Left cardiac atrium (tissue), 4 donors: Measurements from ENCODE around the gene C4BPB. TPM values are rescaled to one million over a fixed set of nuclear protein-coding genes. Genes with fewer than 3 reads are reported as not detected.

Experiments
- ATAC-seq, 2 donors: fragments of 200-7000 bp; cut with Tn5 transposase; one replicate each; pipeline ENCODE4 v1.9.1; 2020; ENCODE audit warnings: mild to moderate bottlenecking in 2 of 2, moderate library complexity in 2 of 2
- DNase-seq: peaks from one replicate; pipeline ENCODE4 v3.0.0-alpha.2; 2020
- intact Hi-C, 2 donors: fragments of 100-400 bp; cut with DNase I; formaldehyde crosslinking; loops; one replicate each; pipeline versions ENCODE4 v1.14.1 to v1.15.1; 2022 to 2023
- total RNA-seq, 2 donors: library from RNA; stranded (reverse); fragmentation: NEBNext Ultra II Directional; extraction: Animal tissue kit (Norgen Biotek cat#: 25700); gene quantifications; one replicate each; pipeline ENCODE4 v1.2.1, GENCODE V29; 2021
- donor health status: DM: no; HTN: yes; CAD: no.
- donor health status: DM: no; HTN: yes; CAD: no; lungs with severe emphysema.
- donor health status: DM: yes; HTN: yes; CAD: no.
- donor health status: Dilated cardiomyopathy.

Gene C4BPB
- total RNA-seq, 2 donors from 2014 or later = 2.4 TPM; not detected in 1

- ATAC-seq (peak in 1 of 2 donors; percentile 43), DNase-seq (no peak)
- intact Hi-C loops = no loop called here
Observed at GRCh38 chr1:207115269-207115668, 26.6 kb downstream of the C4BPB start.

GRCh38 chr1:207124389-207124788, 35.7 kb downstream of the C4BPB start:
- ATAC-seq = no peak
- intact Hi-C loops = no loop called here
- DNase-seq = no peak

GRCh38 chr1:207128336-207128921, 39.8 kb downstream of the C4BPB start:
- ATAC-seq = no peak
- intact Hi-C loops = no loop called here
- DNase-seq = no peak

GRCh38 chr1:207129053-207129452, 40.4 kb downstream of the C4BPB start:
- ATAC-seq (no peak), DNase-seq (no peak)
- intact Hi-C loops = no loop called here

GRCh38 chr1:207130252-207131036, 41.8 kb downstream of the C4BPB start:
- DNase-seq (no peak), ATAC-seq (no peak)
- intact Hi-C loops = no loop called here

- intact Hi-C loops = no loop called here
- DNase-seq (no peak), ATAC-seq (no peak)
Observed at GRCh38 chr1:207131163-207131562, 42.5 kb downstream of the C4BPB start.

GRCh38 chr1:207134581-207134980, 45.9 kb downstream of the C4BPB start:
- intact Hi-C loops = no loop called here
- no peak for ATAC-seq
- DNase-seq = no peak

- intact Hi-C loops = no loop called here
- no peak for DNase-seq
- ATAC-seq = no peak
Observed at GRCh38 chr1:207139616-207140015, 51.0 kb downstream of the C4BPB start.

GRCh38 chr1:207140536-207140935, 51.9 kb downstream of the C4BPB start:
- ATAC-seq (no peak), DNase-seq (no peak)
- intact Hi-C loops = no loop called here

- DNase-seq (no peak), ATAC-seq (peak in 1 of 2 donors; percentile 15)
- intact Hi-C loops = no loop called here
Observed at GRCh38 chr1:207145401-207146058, 56.9 kb downstream of the C4BPB start.

Other genes with a start within 250 kb of the C4BPB start
- gene IL20, start 223.2 kb upstream of the C4BPB start, total RNA-seq = not detected
- not detected for gene IL24, start 191.4 kb upstream of the C4BPB start, total RNA-seq
- 1 to 10 TPM; 3.2 to 4.5 TPM for gene FCMR, start 166.9 kb upstream of the C4BPB start, total RNA-seq
- gene PIGR, start 142.4 kb upstream of the C4BPB start, total RNA-seq = under 1 TPM; 0.06 to 0.16 TPM
- not detected for gene FCAMR, start 118.4 kb upstream of the C4BPB start, total RNA-seq
- under 1 TPM; 0.06 to 0.10 TPM for gene C1orf116, start 56.1 kb upstream of the C4BPB start, total RNA-seq
- 1 to 10 TPM; 3.4 to 5.9 TPM for gene YOD1, start 37.7 kb upstream of the C4BPB start, total RNA-seq
- gene PFKFB2, start 35.6 kb upstream of the C4BPB start, total RNA-seq = 10 to 100 TPM; 28.2 to 42.8 TPM
- not detected for gene C4BPA, start 15.4 kb downstream of the C4BPB start, total RNA-seq
- 10 to 100 TPM; 65.1 to 94.5 TPM for gene CD55, start 232.8 kb downstream of the C4BPB start, total RNA-seq